ENCODE measurements around the gene GP1BB. TPM values are rescaled to one million over a fixed set of nuclear protein-coding genes. Genes with fewer than 3 reads are reported as not detected.

The GP1BB gene
- total and polyA plus RNA-seq, 2 of the 13 experiments (the other 11 are each of a cell fraction or from before 2014, with no cell fraction given), result not detected

GRCh38 chr22:19722982-19723231, 432 bp upstream of the GP1BB start:
- WGBS (ENCODE audit: low lambda C conversion rate), result no CpG with 5 or more reads among the region's 15 CpGs
- Histone ChIP-seq H4K20me1 (ENCODE audit: insufficient read depth, low read length) (0 out of 2 replicates have a peak, but pooled peaks cover 5% of the 10 kb centered on the region), H3K4me1 (ENCODE audit: insufficient read depth, low read length) (peaks cover 33% of the 10 kb centered on the region), H2AFZ (ENCODE audit: low read length) (no peak overlapping the region), H3K4me3 (replicated peaks in 1 of 3; ENCODE audit: insufficient read depth in 1 of 3, low read depth in 2 of 3, low read length in 3 of 3) (peak overlapping the region in 2 of 3 experiments; percentile 37 to 73; a peak in 2 of 6 replicates), H3K9ac (ENCODE audit: insufficient read depth, low read depth, low read length) (no peak overlapping the region), H3K79me2 (ENCODE audit: insufficient read depth, low read length) (no peaks in the 10 kb centered on the region), H3K36me3 (replicated peaks in 1 of 2; ENCODE audit: control insufficient read depth in 1 of 2, insufficient read depth in 2 of 2, low read length in 2 of 2) (no peaks in the 10 kb centered on the region), H3K9me3 (ENCODE audit: low read length) (no peaks in the 10 kb centered on the region), H3K27me3 (ENCODE audit: control insufficient read depth in 1 of 2, insufficient read depth in 2 of 2, low read length in 2 of 2) (peaks cover 20 to 82% of the 10 kb centered on the region in 2 experiments), H3K4me2 (ENCODE audit: low read depth, low read length) (peak overlapping the region; percentile 88), H3K27ac (ENCODE audit: extremely low read length, insufficient read depth, low read length) (no peak overlapping the region)
- in situ Hi-C loops (cut with HindIII; ENCODE audit: extremely low pct_ligation_motif_present, low pct_unique_long_range_greater_than_20kb) (loop anchor here (5.0 kb wide), 1 partner anchor 46 kb away; no protein-coding TSS in a partner anchor), intact Hi-C loops (cut with micrococcal nuclease; ENCODE audit: unreplicated experiment) (no loop called here)
- FAIRE-seq (no peak), DNase-seq (ENCODE audit: low spot score) (no peak), ATAC-seq (peak; percentile 10)
- POLR2A ChIA-PET, result no interaction called here
- CTCF ChIA-PET (ENCODE audit: low intra/inter-chr PET ratio, low total read pairs), result no interaction called here
- no TSS peak for BruUV-seq (replicated peaks)
- TF ChIP-seq NFIC (IDR thresholded peaks at IDR 0.05; ENCODE audit: low read length) (no peak), CERS6 (CRISPR knock-in tag; IDR thresholded peaks at IDR 0.05) (no peak), ZNF547 (CRISPR knock-in tag; IDR thresholded peaks at IDR 0.05) (no peak; the same call in 1 of the 2 replicates), FOXK1 (CRISPR knock-in tag; IDR thresholded peaks at IDR 0.05; ENCODE audit: borderline replicate concordance, low read depth) (no peak), ZNF619 (CRISPR knock-in tag; IDR thresholded peaks at IDR 0.05) (0 out of 2 replicates have a peak, but pooled peaks have one; percentile 23), SMAD1 (CRISPR knock-in tag; IDR thresholded peaks at IDR 0.05; ENCODE audit: borderline replicate concordance, low read depth) (0 out of 2 replicates have a peak, but pooled peaks have one; percentile 17), ZNF501 (CRISPR knock-in tag; IDR thresholded peaks at IDR 0.05) (no peak), SP2 (CRISPR knock-in tag; IDR thresholded peaks at IDR 0.05) (no peak), HIVEP1 (CRISPR knock-in tag; IDR thresholded peaks at IDR 0.05) (no peak), SYNCRIP (IDR thresholded peaks at IDR 0.05; ENCODE audit: insufficient read depth, low read depth, low read length) (no peak), KAT8 (CRISPR knock-in tag; IDR thresholded peaks at IDR 0.05) (no peak), ZNF891 (CRISPR knock-in tag; IDR thresholded peaks at IDR 0.05) (0 out of 2 replicates have a peak, but pooled peaks have one; percentile 13), TCF7 (IDR thresholded peaks at IDR 0.05; ENCODE audit: low read depth) (no peak), SIX1 (CRISPR knock-in tag; IDR thresholded peaks at IDR 0.05; ENCODE audit: borderline replicate concordance) (no peak), ZFP36L2 (CRISPR knock-in tag; IDR thresholded peaks at IDR 0.05) (no peak)
- TF ChIP-seq, protein P1, sequence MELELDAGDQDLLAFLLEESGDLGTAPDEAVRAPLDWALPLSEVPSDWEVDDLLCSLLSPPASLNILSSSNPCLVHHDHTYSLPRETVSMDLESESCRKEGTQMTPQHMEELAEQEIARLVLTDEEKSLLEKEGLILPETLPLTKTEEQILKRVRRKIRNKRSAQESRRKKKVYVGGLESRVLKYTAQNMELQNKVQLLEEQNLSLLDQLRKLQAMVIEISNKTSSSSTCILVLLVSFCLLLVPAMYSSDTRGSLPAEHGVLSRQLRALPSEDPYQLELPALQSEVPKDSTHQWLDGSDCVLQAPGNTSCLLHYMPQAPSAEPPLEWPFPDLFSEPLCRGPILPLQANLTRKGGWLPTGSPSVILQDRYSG (CRISPR knock-in tag; IDR thresholded peaks at IDR 0.05), result no peak
- TF ChIP-seq, protein P2, sequence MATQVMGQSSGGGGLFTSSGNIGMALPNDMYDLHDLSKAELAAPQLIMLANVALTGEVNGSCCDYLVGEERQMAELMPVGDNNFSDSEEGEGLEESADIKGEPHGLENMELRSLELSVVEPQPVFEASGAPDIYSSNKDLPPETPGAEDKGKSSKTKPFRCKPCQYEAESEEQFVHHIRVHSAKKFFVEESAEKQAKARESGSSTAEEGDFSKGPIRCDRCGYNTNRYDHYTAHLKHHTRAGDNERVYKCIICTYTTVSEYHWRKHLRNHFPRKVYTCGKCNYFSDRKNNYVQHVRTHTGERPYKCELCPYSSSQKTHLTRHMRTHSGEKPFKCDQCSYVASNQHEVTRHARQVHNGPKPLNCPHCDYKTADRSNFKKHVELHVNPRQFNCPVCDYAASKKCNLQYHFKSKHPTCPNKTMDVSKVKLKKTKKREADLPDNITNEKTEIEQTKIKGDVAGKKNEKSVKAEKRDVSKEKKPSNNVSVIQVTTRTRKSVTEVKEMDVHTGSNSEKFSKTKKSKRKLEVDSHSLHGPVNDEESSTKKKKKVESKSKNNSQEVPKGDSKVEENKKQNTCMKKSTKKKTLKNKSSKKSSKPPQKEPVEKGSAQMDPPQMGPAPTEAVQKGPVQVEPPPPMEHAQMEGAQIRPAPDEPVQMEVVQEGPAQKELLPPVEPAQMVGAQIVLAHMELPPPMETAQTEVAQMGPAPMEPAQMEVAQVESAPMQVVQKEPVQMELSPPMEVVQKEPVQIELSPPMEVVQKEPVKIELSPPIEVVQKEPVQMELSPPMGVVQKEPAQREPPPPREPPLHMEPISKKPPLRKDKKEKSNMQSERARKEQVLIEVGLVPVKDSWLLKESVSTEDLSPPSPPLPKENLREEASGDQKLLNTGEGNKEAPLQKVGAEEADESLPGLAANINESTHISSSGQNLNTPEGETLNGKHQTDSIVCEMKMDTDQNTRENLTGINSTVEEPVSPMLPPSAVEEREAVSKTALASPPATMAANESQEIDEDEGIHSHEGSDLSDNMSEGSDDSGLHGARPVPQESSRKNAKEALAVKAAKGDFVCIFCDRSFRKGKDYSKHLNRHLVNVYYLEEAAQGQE (IDR thresholded peaks at IDR 0.05; ENCODE audit: borderline replicate concordance in 1 of 2, low read depth in 1 of 2, low read length in 2 of 2), result no peak
- TF ChIP-seq, protein P3, sequence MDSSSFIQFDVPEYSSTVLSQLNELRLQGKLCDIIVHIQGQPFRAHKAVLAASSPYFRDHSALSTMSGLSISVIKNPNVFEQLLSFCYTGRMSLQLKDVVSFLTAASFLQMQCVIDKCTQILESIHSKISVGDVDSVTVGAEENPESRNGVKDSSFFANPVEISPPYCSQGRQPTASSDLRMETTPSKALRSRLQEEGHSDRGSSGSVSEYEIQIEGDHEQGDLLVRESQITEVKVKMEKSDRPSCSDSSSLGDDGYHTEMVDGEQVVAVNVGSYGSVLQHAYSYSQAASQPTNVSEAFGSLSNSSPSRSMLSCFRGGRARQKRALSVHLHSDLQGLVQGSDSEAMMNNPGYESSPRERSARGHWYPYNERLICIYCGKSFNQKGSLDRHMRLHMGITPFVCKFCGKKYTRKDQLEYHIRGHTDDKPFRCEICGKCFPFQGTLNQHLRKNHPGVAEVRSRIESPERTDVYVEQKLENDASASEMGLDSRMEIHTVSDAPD (CRISPR knock-in tag; IDR thresholded peaks at IDR 0.05), result no peak

Measured in HepG2 (cell line).